Endothelial cell of umbilical vein (primary cell): Measurements from ENCODE around the gene RBM20. TPM values are rescaled to one million over a fixed set of nuclear protein-coding genes. Genes with fewer than 3 reads are reported as not detected.

Source experiments
- BruUV-seq: library from RNA; stranded (reverse); fragments of 400-500 nt; replicated peaks from 2 replicates; lab custom pipeline; 2021; lab: Mats Ljungman, UMichigan
- CTCF ChIA-PET: fragments of 300-600, 350-600 bp; sonication (Branson Sonifier 250); formaldehyde crosslinking; loops from one replicate; lab custom pipeline; 2021; ENCODE audit warnings: antibody characterized with exemption, inconsistent platforms; lab: Charles Lee
- POLR2A ChIA-PET: fragments of 300-600, 350-600 bp; sonication (Branson Sonifier 250); formaldehyde crosslinking; loops from one replicate; lab custom pipeline; 2021; ENCODE audit warnings: antibody characterized with exemption, inconsistent platforms; lab: Charles Lee
- DNase-seq: peaks from one replicate; pipeline ENCODE4 v3.0.0-alpha.2; 2011; ENCODE audit warnings: low read depth, low spot score
- FAIRE-seq: peaks from 2 replicates; lab custom pipeline; 2011; peaks lifted over from hg19 to GRCh38; lab: Jason Lieb, UNC
- H2AFZ ChIP-seq: 2 replicates; pipeline ENCODE4 v1.6.0; 2012; ENCODE audit warnings: low read depth, low read length, control low read depth, inconsistent platforms
- H3K27ac ChIP-seq: 2 replicates; pipeline ENCODE4 v1.5.1; 2011; ENCODE audit warnings: low read depth, mild to moderate bottlenecking, control low read depth, low read length, moderate library complexity; ENCODE audit not compliant: insufficient read depth
- H3K27me3 ChIP-seq, 2 experiments: 2 replicates each; pipeline versions ENCODE4 v1.6.0 to v1.6.1; 2011; ENCODE audit warnings: low read length in 2 of 2, mixed read lengths in 1 of 2; ENCODE audit not compliant: control insufficient read depth in 2 of 2, insufficient read depth in 2 of 2
- H3K36me3 ChIP-seq, 2 experiments: 2 replicates in 1 of 2; 3 replicates in 1 of 2; pipeline ENCODE4 v1.5.1; 2011; ENCODE audit warnings: low read length in 2 of 2, mild to moderate bottlenecking in 1 of 2, moderate library complexity in 1 of 2; ENCODE audit not compliant: control insufficient read depth in 2 of 2, insufficient read depth in 2 of 2; ENCODE audit errors: extremely low read depth in 1 of 2
- H3K4me1 ChIP-seq: 3 replicates; pipeline ENCODE4 v1.5.1; 2011; ENCODE audit warnings: mild to moderate bottlenecking, low read length; ENCODE audit not compliant: control insufficient read depth, insufficient read depth; ENCODE audit errors: extremely low read depth
- H3K4me2 ChIP-seq: 2 replicates; pipeline ENCODE4 v1.6.1; 2011; ENCODE audit warnings: low read length, control low read depth, mixed read lengths; ENCODE audit not compliant: insufficient read depth
- H3K4me3 ChIP-seq, 3 experiments: fragments of 200-600 bp in 1 of 3; sonication (generic), shearing (Covaris generic) in 1 of 3; replicated peaks in 1 of 3; 2 replicates each; pipeline ENCODE4 v1.5.1; 2011 to 2016; ENCODE audit warnings: control low read depth in 3 of 3, low read length in 3 of 3, mild to moderate bottlenecking in 2 of 3, inconsistent platforms in 1 of 3, low read depth in 1 of 3, moderate library complexity in 1 of 3; ENCODE audit not compliant: insufficient read depth in 1 of 3
- H3K79me2 ChIP-seq: 2 replicates; pipeline ENCODE4 v1.6.0; 2012; ENCODE audit warnings: low read length, inconsistent platforms; ENCODE audit not compliant: control insufficient read depth, insufficient read depth
- H3K9ac ChIP-seq: replicated peaks from 2 replicates; pipeline ENCODE3; 2011; ENCODE audit warnings: low read length, control low read depth; ENCODE audit not compliant: insufficient read depth; ENCODE audit errors: extremely low read depth
- H3K9me1 ChIP-seq: replicated peaks from 3 replicates; pipeline ENCODE4 v1.6.0; 2011; ENCODE audit warnings: mild to moderate bottlenecking, low read length; ENCODE audit not compliant: control insufficient read depth, insufficient read depth; ENCODE audit errors: extremely low read depth
- H3K9me3 ChIP-seq: replicated peaks from 2 replicates; pipeline ENCODE4 v1.5.1; 2012; ENCODE audit warnings: low read length, inconsistent platforms; ENCODE audit not compliant: control insufficient read depth, insufficient read depth
- H4K20me1 ChIP-seq: replicated peaks from 2 replicates; pipeline ENCODE3; 2011; ENCODE audit warnings: mild to moderate bottlenecking, low read length; ENCODE audit not compliant: control insufficient read depth, insufficient read depth; ENCODE audit errors: extremely low read depth
- CTCF ChIP-seq, 2 donors: IDR thresholded peaks; 1 replicate in 1 of 2; 2 replicates in 1 of 2; pipeline ENCODE4 v1.5.1; 2011; ENCODE audit warnings: low read length in 2 of 2, mild to moderate bottlenecking in 2 of 2, moderate library complexity in 2 of 2, control low read depth in 1 of 2, inconsistent platforms in 1 of 2, low read depth in 1 of 2; ENCODE audit not compliant: insufficient read depth in 1 of 2; ENCODE audit errors: extremely low read depth in 1 of 2
- EZH2 ChIP-seq: IDR thresholded peaks from 2 replicates; pipeline ENCODE4 v1.6.1; 2012; ENCODE audit warnings: borderline replicate concordance, low read depth, mild to moderate bottlenecking, moderate library complexity, low read length, inconsistent platforms; ENCODE audit not compliant: severe bottlenecking
- FOS ChIP-seq: IDR thresholded peaks from 2 replicates; pipeline ENCODE4 v1.6.1; 2011; ENCODE audit warnings: mild to moderate bottlenecking, low read length, moderate library complexity, borderline replicate concordance; ENCODE audit not compliant: insufficient read depth
- GATA2 ChIP-seq: IDR thresholded peaks from 2 replicates; pipeline ENCODE4 v1.7.0; 2011; ENCODE audit warnings: low read depth, mild to moderate bottlenecking, moderate library complexity, mixed read lengths, low read length; ENCODE audit not compliant: insufficient read length, insufficient read depth
- JUN ChIP-seq: IDR thresholded peaks from 2 replicates; pipeline ENCODE4 v1.6.1; 2011; ENCODE audit warnings: borderline replicate concordance, low read depth; ENCODE audit not compliant: insufficient read length, insufficient read depth
- MYC ChIP-seq: IDR thresholded peaks from one replicate; pipeline ENCODE4 v1.6.1; 2011; ENCODE audit warnings: mild to moderate bottlenecking, low read depth, low read length
- POLR2A ChIP-seq: IDR thresholded peaks from 2 replicates; pipeline ENCODE4 v1.6.1; 2012; ENCODE audit warnings: low read depth, mild to moderate bottlenecking, control low read depth, low read length
- POLR2AphosphoS5 ChIP-seq: IDR thresholded peaks from 2 replicates; pipeline ENCODE4 v1.6.1; 2012; ENCODE audit warnings: low read depth, mild to moderate bottlenecking, control low read depth, low read length, moderate library complexity; ENCODE audit not compliant: insufficient read depth
- dilution Hi-C: fragments of 300-500 bp; cut with MboI; formaldehyde crosslinking; loops from one replicate; pipeline ENCODE4 v1.15.0; 2019; ENCODE audit warnings: low sequenced_read_pairs; ENCODE audit not compliant: extremely low pct_ligation_motif_present
- intact Hi-C: fragments of 100-400 bp; cut with micrococcal nuclease; formaldehyde crosslinking; loops from one replicate; pipeline ENCODE4 v1.10.0; 2022
- polyA plus RNA-seq, 4 experiments: library from polyadenylated mRNA; depleted of rRNA in 3 of 4; stranded (reverse) in 3 of 4; unstranded in 1 of 4; fragments of >200 nt; gene quantifications; 2 replicates each; pipeline versions ENCODE4 v1.2.1 to v1.2.3, GENCODE V29; 2011 to 2012; ENCODE audit warnings: missing spikeins in 1 of 4
- total RNA-seq: library from RNA; stranded (reverse); gene quantifications from 2 replicates; pipeline ENCODE4 v1.2.3, GENCODE V29; 2021
- TF ChIP-seq, protein P1 (sequence below): IDR thresholded peaks from 2 replicates; pipeline ENCODE4 v1.6.1; 2011; ENCODE audit not compliant: insufficient read depth, insufficient read length

RBM20 gene
- total and polyA plus RNA-seq, 2 donors (not counting 3 experiments of a cell fraction or from before 2014, with no cell fraction given), result 0.04 TPM; not detected in 1

- no peak for FAIRE-seq
- no peak overlapping the region for H3K27ac ChIP-seq
- dilution Hi-C loops, result no loop called here
- no peak overlapping the region for H3K9ac ChIP-seq
- CTCF ChIA-PET, result interaction anchor here (1.5 to 2.4 kb wide), 2 partner anchors 8 to 9 kb away, joined by 5 to 7 read pairs; no protein-coding TSS in a partner anchor
- no peaks in the 10 kb centered on the region for H3K9me3 ChIP-seq
- H2AFZ ChIP-seq, result no peak overlapping the region
- no peaks in the 10 kb centered on the region for H3K36me3 ChIP-seq
- no peak overlapping the region for H3K4me3 ChIP-seq
- H3K4me2 ChIP-seq, result no peak overlapping the region
- no peak for DNase-seq
- peaks cover 18% of the 10 kb centered on the region for H3K4me1 ChIP-seq
- H3K9me1 ChIP-seq, result no peaks in the 10 kb centered on the region
- intact Hi-C loops, result no loop called here
- TF ChIP-seq MYC (no peak), GATA2 (no peak), FOS (no peak), POLR2AphosphoS5 (no peak), CTCF (IDR thresholded peaks at IDR 0.05; ENCODE audit: extremely low read depth in 1 of 2, insufficient read depth in 1 of 2, low read depth in 1 of 2, low read length in 2 of 2) (no peak), POLR2A (no peak), JUN (no peak), EZH2 (no peak)
- TF ChIP-seq, protein P1, sequence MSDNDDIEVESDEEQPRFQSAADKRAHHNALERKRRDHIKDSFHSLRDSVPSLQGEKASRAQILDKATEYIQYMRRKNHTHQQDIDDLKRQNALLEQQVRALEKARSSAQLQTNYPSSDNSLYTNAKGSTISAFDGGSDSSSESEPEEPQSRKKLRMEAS, result no peak
- H3K79me2 ChIP-seq, result no peaks in the 10 kb centered on the region
- POLR2A ChIA-PET, result no interaction called here
- BruUV-seq, result no TSS peak
- no peaks in the 10 kb centered on the region for H3K27me3 ChIP-seq
- no peaks in the 10 kb centered on the region for H4K20me1 ChIP-seq
These were observed 111.6 kb downstream of the RBM20 start for GRCh38 chr10:110755781-110756180.
